Fibroblast of villous mesenchyme (primary cell): Measurements from ENCODE around the gene GBX1. TPM values are rescaled to one million over a fixed set of nuclear protein-coding genes. Genes with fewer than 3 reads are reported as not detected.

Source experiments
- DNase-seq: peaks from one replicate; pipeline ENCODE4 v3.0.0-alpha.2; 2010; ENCODE audit warnings: low read depth
- H3K4me3 ChIP-seq: 2 replicates; pipeline ENCODE4 v1.5.1; 2011; ENCODE audit warnings: low read depth, mild to moderate bottlenecking, low read length
- total RNA-seq: library from RNA; depleted of rRNA; stranded (reverse); fragments of >200 nt; gene quantifications from 2 replicates; pipeline ENCODE4 v1.2.3, GENCODE V29; 2012
- TF ChIP-seq, protein P1 (sequence below): IDR thresholded peaks from 2 replicates; pipeline ENCODE4 v1.5.1; 2012; ENCODE audit warnings: low read depth, mild to moderate bottlenecking, low read length; ENCODE audit not compliant: insufficient read depth

The GBX1 gene
- total RNA-seq, 1 donor, result not detected

DNA sequence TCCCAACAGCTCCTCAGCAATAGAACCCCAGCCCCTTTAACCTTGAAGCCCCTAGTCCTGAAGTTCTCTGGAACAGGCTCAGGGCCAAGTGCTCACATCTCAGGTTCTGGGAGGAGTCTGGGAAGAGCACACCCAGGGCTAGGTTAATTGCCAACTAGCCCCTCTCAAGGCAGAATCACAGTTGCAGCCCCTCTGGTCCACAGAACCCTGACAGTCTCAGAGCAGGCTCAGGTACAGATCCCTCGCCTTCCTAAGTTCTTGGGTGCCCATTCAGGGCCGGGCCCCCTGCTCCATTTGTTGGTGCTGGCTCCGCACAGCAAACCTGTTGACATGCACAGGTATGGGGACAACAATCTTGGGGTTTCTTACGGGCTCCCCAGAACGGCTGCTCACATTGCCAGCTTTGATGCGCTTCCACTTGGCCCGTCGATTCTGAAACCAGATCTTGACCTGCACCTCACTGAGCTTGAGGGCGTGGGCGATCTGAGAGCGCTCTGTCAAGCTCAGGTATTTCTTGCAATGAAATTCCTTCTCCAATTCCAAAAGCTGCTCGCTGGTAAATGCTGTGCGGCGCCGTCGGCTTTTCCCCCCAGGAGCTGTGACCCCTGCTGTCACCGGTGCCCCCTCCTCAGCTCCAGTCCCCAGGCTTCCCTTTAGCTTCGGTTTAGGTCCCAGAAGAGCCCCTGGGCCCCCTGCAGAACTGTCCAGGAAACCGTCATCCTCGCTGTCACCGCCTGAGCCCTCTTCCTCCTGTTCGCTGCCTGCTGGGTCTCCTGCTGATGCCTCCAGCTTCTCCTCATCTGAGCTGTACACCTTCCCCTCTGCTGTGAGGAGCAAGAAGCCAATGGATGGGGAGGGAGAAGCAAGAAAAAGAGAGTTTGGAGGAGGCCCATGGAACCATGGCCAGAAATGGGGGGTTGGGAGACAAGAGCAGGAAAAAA is 18.9 kb downstream of the GBX1 start:
- TF ChIP-seq, protein P1, sequence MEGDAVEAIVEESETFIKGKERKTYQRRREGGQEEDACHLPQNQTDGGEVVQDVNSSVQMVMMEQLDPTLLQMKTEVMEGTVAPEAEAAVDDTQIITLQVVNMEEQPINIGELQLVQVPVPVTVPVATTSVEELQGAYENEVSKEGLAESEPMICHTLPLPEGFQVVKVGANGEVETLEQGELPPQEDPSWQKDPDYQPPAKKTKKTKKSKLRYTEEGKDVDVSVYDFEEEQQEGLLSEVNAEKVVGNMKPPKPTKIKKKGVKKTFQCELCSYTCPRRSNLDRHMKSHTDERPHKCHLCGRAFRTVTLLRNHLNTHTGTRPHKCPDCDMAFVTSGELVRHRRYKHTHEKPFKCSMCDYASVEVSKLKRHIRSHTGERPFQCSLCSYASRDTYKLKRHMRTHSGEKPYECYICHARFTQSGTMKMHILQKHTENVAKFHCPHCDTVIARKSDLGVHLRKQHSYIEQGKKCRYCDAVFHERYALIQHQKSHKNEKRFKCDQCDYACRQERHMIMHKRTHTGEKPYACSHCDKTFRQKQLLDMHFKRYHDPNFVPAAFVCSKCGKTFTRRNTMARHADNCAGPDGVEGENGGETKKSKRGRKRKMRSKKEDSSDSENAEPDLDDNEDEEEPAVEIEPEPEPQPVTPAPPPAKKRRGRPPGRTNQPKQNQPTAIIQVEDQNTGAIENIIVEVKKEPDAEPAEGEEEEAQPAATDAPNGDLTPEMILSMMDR, result no peak

DNA sequence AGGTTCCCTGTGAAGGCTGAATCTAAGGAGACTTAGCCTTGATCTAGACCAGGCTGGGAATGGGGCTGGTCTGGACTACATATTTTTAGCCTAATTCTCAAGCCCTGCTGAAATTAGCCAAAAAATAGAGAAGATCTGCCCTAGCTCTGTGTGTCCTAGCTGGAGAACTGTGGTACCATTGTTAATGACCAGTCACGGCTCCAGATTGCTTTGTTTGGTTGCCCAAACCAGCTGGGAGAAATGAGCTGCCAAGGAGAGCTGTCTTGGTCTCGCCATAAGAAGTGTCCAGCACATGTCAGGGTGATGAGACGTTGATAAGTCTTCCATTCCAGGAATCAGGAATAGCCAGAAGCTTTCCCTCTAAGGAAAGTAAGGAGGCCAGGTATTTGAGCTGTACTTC is 20.7 kb downstream of the GBX1 start:
- no peak overlapping the region for H3K4me3 ChIP-seq
- TF ChIP-seq, protein P1, result no peak
- DNase-seq, result no peak

More for the DNA sequence above, 18.9 kb downstream of the GBX1 start:
- no peak for DNase-seq
- no peak overlapping the region for H3K4me3 ChIP-seq

DNA sequence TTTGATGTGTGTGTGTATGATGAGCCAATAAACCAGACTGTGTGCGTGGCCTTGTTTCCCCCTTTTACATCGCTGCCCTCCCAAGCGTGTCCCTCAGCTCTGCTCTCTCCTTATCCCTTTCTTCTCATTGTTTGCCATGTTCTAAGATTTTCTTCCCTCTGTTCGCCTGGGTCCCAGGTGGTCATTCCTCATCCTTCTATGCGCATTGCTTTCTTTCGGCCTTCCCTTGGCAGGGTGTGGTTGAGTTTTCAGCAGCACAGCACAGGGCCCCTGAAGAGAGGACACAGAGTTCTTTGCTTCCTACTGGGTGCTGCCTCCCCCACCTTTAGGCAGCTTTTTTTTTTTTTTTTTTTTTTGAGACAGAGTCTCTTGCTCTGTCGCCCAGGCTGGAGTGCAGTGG is 23.1 kb downstream of the GBX1 start:
- TF ChIP-seq, protein P1, result no peak
- no peak overlapping the region for H3K4me3 ChIP-seq
- DNase-seq, result no peak

DNA sequence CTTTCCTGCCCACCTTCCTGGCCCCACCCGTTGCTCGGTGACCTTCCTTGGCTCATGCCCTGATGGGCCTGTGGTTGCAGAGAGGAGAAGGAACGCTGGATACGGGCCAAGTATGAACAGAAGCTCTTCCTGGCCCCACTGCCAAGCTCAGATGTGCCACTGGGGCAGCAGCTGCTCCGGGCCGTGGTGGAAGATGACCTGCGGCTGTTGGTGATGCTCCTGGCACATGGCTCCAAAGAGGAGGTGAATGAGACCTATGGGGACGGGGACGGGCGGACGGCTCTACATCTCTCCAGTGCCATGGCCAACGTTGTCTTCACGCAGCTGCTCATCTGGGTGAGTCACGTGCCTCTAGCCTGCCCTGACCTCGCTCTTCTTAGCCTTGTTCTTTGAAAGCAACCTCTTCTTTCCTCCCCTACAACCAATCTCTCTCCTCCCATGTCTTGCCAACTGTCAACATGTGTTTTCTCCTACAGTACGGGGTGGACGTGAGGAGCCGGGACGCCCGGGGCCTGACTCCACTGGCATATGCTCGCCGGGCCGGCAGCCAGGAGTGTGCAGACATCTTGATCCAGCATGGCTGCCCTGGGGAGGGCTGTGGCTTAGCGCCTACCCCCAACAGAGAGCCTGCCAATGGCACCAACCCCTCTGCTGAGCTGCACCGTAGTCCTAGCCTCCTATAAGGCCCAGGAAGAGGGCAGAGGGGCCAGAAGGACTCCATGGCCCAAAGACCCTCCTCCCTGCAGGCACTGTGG is 24.1 kb downstream of the GBX1 start:
- H3K4me3 ChIP-seq, result no peak overlapping the region
- no peak for DNase-seq
- TF ChIP-seq, protein P1, result no peak

DNA sequence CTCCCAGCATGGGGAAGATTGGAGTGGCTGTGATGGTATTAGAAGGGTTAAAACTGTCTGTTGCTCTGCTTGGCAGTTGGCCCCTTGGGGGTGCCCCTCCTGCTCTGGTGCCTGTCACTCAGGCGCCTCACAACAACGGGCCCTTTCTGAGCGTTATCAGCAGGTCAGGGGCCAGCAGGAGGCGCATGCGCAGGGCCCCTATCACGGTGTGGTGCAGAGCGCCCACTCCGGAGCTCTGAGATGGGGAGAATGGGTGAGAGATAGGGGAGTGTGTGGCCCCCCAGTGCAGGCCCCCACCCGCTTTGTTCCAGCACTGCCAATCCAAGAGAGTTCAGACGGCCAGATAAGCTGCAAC is 24.8 kb downstream of the GBX1 start:
- no peak overlapping the region for H3K4me3 ChIP-seq
- no peak for DNase-seq
- TF ChIP-seq, protein P1, result no peak

DNA sequence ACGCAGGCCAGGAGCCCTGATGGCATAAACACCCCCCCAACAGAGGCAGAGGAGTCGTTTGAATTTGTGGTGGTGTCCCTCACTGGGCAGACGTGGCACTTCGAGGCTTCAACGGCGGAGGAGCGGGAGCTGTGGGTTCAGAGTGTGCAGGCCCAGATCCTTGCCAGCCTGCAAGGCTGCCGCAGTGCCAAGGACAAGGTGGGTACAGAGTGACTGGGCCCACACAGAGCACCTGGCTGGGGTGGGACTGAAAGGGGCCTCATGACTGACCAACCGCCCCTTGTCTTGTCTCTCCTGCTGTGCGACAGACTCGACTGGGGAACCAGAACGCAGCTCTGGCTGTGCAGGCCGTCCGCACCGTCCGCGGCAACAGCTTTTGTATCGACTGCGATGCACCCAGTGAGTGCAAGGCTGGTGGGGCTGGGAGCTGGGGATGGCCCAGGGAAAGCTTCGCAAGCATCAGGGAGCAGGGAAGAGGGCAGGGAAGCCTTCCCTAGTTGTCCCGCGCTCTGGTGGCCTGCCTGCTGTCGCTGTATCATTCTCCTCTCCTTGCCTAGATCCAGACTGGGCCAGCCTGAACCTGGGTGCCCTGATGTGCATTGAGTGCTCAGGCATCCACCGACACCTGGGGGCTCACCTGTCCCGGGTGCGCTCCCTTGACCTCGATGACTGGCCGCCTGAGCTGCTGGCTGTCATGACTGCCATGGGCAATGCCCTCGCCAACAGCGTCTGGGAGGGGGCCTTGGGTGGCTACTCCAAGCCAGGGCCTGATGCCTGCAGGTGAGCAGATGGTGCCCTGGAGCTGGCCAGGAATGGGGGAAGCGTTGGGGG is 25.4 kb downstream of the GBX1 start:
- no peak overlapping the region for H3K4me3 ChIP-seq
- TF ChIP-seq, protein P1, result no peak
- no peak for DNase-seq
